ENCODE data around the gene KIF6. TPM values are rescaled to one million over a fixed set of nuclear protein-coding genes. Genes with fewer than 3 reads are reported as not detected.

Gene KIF6
- total RNA-seq, 1 donor from 2014 or later, result not detected

- Histone ChIP-seq H3K36me3 (no peaks in the 10 kb centered on the region), H3K4me1 (no peaks in the 10 kb centered on the region), H3K27me3 (no peaks in the 10 kb centered on the region), H3K27ac (no peak overlapping the region), H3K4me3 (no peak overlapping the region), H3K9me3 (peaks cover 8% of the 10 kb centered on the region)
- DNase-seq (ENCODE audit: extremely low spot score in 2 of 2), result no peak
- intact Hi-C loops (cut with DNase I), result no loop called here
- TF ChIP-seq POLR2A (IDR thresholded peaks at IDR 0.05) (no peak), CTCF (IDR thresholded peaks at IDR 0.05) (no peak), POLR2AphosphoS5 (IDR thresholded peaks at IDR 0.05; ENCODE audit: insufficient read depth in 1 of 2, low read depth in 1 of 2) (no peak)
Measured at GRCh38 chr6:39453956-39454524, 271.2 kb downstream of the KIF6 start.

- no peak for DNase-seq (ENCODE audit: extremely low spot score in 2 of 2)
- Histone ChIP-seq H3K27me3 (no peaks in the 10 kb centered on the region), H3K4me3 (no peak overlapping the region), H3K27ac (no peak overlapping the region), H3K9me3 (peaks cover 8% of the 10 kb centered on the region), H3K4me1 (no peaks in the 10 kb centered on the region), H3K36me3 (no peaks in the 10 kb centered on the region)
- TF ChIP-seq CTCF (IDR thresholded peaks at IDR 0.05), result no peak
- no peak for TF ChIP-seq POLR2AphosphoS5 (IDR thresholded peaks at IDR 0.05; ENCODE audit: insufficient read depth in 1 of 2, low read depth in 1 of 2)
- no peak for TF ChIP-seq POLR2A (IDR thresholded peaks at IDR 0.05)
- intact Hi-C loops (cut with DNase I), result no loop called here
Measured at GRCh38 chr6:39453241-39453640, 272.0 kb downstream of the KIF6 start.

GRCh38 chr6:39452306-39453145, 272.7 kb downstream of the KIF6 start:
- no peak overlapping the region for H3K4me3 ChIP-seq
- H3K4me1 ChIP-seq, result no peaks in the 10 kb centered on the region
- H3K27me3 ChIP-seq, result no peaks in the 10 kb centered on the region
- no peak for TF ChIP-seq CTCF (IDR thresholded peaks at IDR 0.05)
- TF ChIP-seq POLR2AphosphoS5 (IDR thresholded peaks at IDR 0.05; ENCODE audit: insufficient read depth in 1 of 2, low read depth in 1 of 2), result no peak
- no peak for TF ChIP-seq POLR2A (IDR thresholded peaks at IDR 0.05)
- H3K36me3 ChIP-seq, result no peaks in the 10 kb centered on the region
- peaks cover 8% of the 10 kb centered on the region for H3K9me3 ChIP-seq
- intact Hi-C loops (cut with DNase I), result no loop called here
- no peak overlapping the region for H3K27ac ChIP-seq
- DNase-seq (ENCODE audit: extremely low spot score in 2 of 2), result no peak

GRCh38 chr6:39451831-39452230, 273.4 kb downstream of the KIF6 start:
- Histone ChIP-seq H3K27ac (no peak overlapping the region), H3K4me1 (no peaks in the 10 kb centered on the region), H3K36me3 (no peaks in the 10 kb centered on the region), H3K27me3 (no peaks in the 10 kb centered on the region), H3K9me3 (peaks cover 8% of the 10 kb centered on the region), H3K4me3 (no peak overlapping the region)
- intact Hi-C loops (cut with DNase I), result no loop called here
- TF ChIP-seq POLR2A (IDR thresholded peaks at IDR 0.05) (no peak), POLR2AphosphoS5 (IDR thresholded peaks at IDR 0.05; ENCODE audit: insufficient read depth in 1 of 2, low read depth in 1 of 2) (no peak), CTCF (IDR thresholded peaks at IDR 0.05) (no peak)
- no peak for DNase-seq (ENCODE audit: extremely low spot score in 2 of 2)

- H3K4me1 ChIP-seq, result no peaks in the 10 kb centered on the region
- no peak overlapping the region for H3K4me3 ChIP-seq
- no peaks in the 10 kb centered on the region for H3K27me3 ChIP-seq
- no peak overlapping the region for H3K27ac ChIP-seq
- peaks cover 4% of the 10 kb centered on the region for H3K9me3 ChIP-seq
- DNase-seq (ENCODE audit: extremely low spot score in 2 of 2), result no peak
- no peaks in the 10 kb centered on the region for H3K36me3 ChIP-seq
- no peak for TF ChIP-seq POLR2AphosphoS5 (IDR thresholded peaks at IDR 0.05; ENCODE audit: insufficient read depth in 1 of 2, low read depth in 1 of 2)
- intact Hi-C loops (cut with DNase I), result no loop called here
Measured at GRCh38 chr6:39449022-39449421, 276.2 kb downstream of the KIF6 start.
